Heart left ventricle (tissue), 13 donors: ENCODE data around the gene BBC3.

ENCODE experiments used
- CTCF ChIP-seq, 12 donors: fragments of 200-600 bp; sonication (generic) in 4 of 12; IDR thresholded peaks; one replicate each; pipeline versions ENCODE4 v1.5.0 to v1.8.0; 2018 to 2022; ENCODE audit warnings: antibody characterized with exemption in 12 of 12, mild to moderate bottlenecking in 5 of 12
- POLR2A ChIP-seq, 2 donors: fragments of 450-650 bp; IDR thresholded peaks; one replicate each; pipeline ENCODE4 v1.6.1; 2017; ENCODE audit warnings: antibody characterized with exemption in 2 of 2, mild to moderate bottlenecking in 2 of 2, moderate library complexity in 2 of 2
- donor health status: ischemic (EF 13 %, LVEDD 7.1; RV severe dilation, severe dysfunction).
- donor health status: DM: no; HTN: yes; CAD: no.
- donor health status: DM: no; HTN: no; CAD: no.
- donor health status: ischemic (EF 25% LVEDD 6.9; RV normal size, moderate dysfunction).
- donor health status: ischemic (EF 25% LVEDD 5.7; RV mildly dilated, moderate dysfunction).
- donor health status: ischemic (EF 35%, LVEDD 5.7; RV mildly dilated, moderate dysfunction).
- donor health status: nonischemic (EF 11% LVEDD 7.7; RV severe dilation, severe dysfunction).
- donor health status: DM: yes; HTN: yes; CAD: no.
- donor health status: PGD.
- donor health status: ischemic (EF 29% LVEDD 5.4; RV normal size, mild dysfunction).
- donor health status: nonischemic (EF 23%, LVEDD 6.1; RV moderate dilation, normal function).

DNA sequence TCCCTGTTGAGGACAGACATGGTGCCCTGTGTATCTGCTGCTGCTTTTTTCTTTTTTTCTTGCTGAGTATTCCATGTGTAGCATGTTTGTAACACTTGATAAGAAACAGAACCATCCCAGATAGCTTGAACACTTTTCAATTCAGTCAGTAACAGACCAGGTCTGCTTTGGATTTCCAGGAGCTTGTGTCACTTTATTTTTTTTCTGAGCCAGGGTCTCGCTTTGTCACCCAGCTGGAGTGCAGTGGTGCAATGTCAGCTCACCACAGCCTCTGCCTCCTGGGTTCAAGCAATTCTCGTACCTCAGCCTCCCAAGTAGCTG is 43.7 kb downstream of the BBC3 start:
- TF ChIP-seq CTCF (IDR thresholded peaks at IDR 0.05) (no peak), POLR2A (IDR thresholded peaks at IDR 0.05) (no peak)
